MCF 10A (cell line): ENCODE results near the gene EPC1. TPM values are rescaled to one million over a fixed set of nuclear protein-coding genes. Genes with fewer than 3 reads are reported as not detected.

Source experiments
- BruUV-seq: library from RNA; stranded (reverse); fragments of 400-500 nt; replicated peaks from 2 replicates; lab custom pipeline; 2021; lab: Mats Ljungman, UMichigan
- CTCF ChIA-PET: fragments of 300-600 bp; sonication (Branson Sonifier 250); formaldehyde crosslinking; extraction: SDS; loops from one replicate; lab custom pipeline; 2021; ENCODE audit warnings: antibody characterized with exemption, inconsistent platforms; lab: Yijun Ruan, JAX
- POLR2A ChIA-PET: fragments of 300-600, 350-650 bp; sonication (Branson Sonifier 250); formaldehyde crosslinking; extraction: SDS; loops from one replicate; lab custom pipeline; 2020; ENCODE audit warnings: antibody characterized with exemption, inconsistent platforms; lab: Yijun Ruan, JAX
- DNase-seq: peaks from one replicate; pipeline ENCODE4 v3.0.0-alpha.2; 2018; ENCODE audit not compliant: unreplicated experiment
- H3K27ac Mint-ChIP-seq: one replicate; pipeline ENCODE4 v1.8.0; 2022; ENCODE audit warnings: mild to moderate bottlenecking, low read depth, mixed read lengths; ENCODE audit not compliant: unreplicated experiment
- H3K27me3 Mint-ChIP-seq: one replicate; pipeline ENCODE4 v1.8.0; 2022; ENCODE audit warnings: mixed read lengths; ENCODE audit not compliant: insufficient read depth, unreplicated experiment
- H3K36me3 Mint-ChIP-seq: one replicate; pipeline ENCODE4 v1.8.0; 2022; ENCODE audit warnings: mild to moderate bottlenecking, moderate library complexity, mixed read lengths; ENCODE audit not compliant: insufficient read depth, unreplicated experiment
- H3K4me1 Mint-ChIP-seq: one replicate; pipeline ENCODE4 v1.8.0; 2022; ENCODE audit warnings: mixed read lengths; ENCODE audit not compliant: insufficient read depth, unreplicated experiment
- H3K4me3 Mint-ChIP-seq: one replicate; pipeline ENCODE4 v1.8.0; 2022; ENCODE audit warnings: mild to moderate bottlenecking, moderate library complexity, mixed read lengths; ENCODE audit not compliant: unreplicated experiment
- H3K9me3 Mint-ChIP-seq: one replicate; pipeline ENCODE4 v1.8.0; 2022; ENCODE audit warnings: mixed read lengths; ENCODE audit not compliant: unreplicated experiment
- CTCF ChIP-seq: fragments of 200-600 bp; IDR thresholded peaks from one replicate; pipeline ENCODE4 v1.8.0; 2022; ENCODE audit warnings: antibody characterized with exemption, mild to moderate bottlenecking; ENCODE audit not compliant: unreplicated experiment
- intact Hi-C: fragments of 100-400 bp; cut with micrococcal nuclease; formaldehyde crosslinking; loops from 2 replicates; pipeline ENCODE4 v1.14.1; 2022
- total RNA-seq: library from RNA; stranded (reverse); gene quantifications from 2 replicates; pipeline ENCODE4 v1.2.3, GENCODE V29; 2022

Gene EPC1
- total RNA-seq, 1 experiment from 2014 or later = 25.5 TPM

- POLR2A ChIA-PET = no interaction called here
- intact Hi-C loops = no loop called here
- CTCF ChIA-PET = no interaction called here
- no peak for DNase-seq
- TF ChIP-seq CTCF = no peak
- Mint-ChIP-seq H3K9me3 (no peaks in the 10 kb centered on the region), H3K4me3 (no peak overlapping the region), H3K27ac (no peak overlapping the region), H3K36me3 (peaks cover 24% of the 10 kb centered on the region), H3K4me1 (peaks cover 8% of the 10 kb centered on the region), H3K27me3 (no peaks in the 10 kb centered on the region)
- BruUV-seq = no TSS peak
These were observed 53.4 kb downstream of the EPC1 start for GRCh38 chr10:32293581-32293980.

GRCh38 chr10:32279795-32280194 lies 67.2 kb downstream of the EPC1 start:
- Mint-ChIP-seq H3K4me1 (no peaks in the 10 kb centered on the region), H3K9me3 (no peaks in the 10 kb centered on the region), H3K27ac (no peak overlapping the region), H3K4me3 (no peak overlapping the region), H3K36me3 (peaks cover 59% of the 10 kb centered on the region), H3K27me3 (no peaks in the 10 kb centered on the region)
- no peak for DNase-seq
- POLR2A ChIA-PET = no interaction called here
- no peak for TF ChIP-seq CTCF
- CTCF ChIA-PET = interaction anchor here (0.6 to 0.8 kb wide), 3 partner anchors 17 to 69 kb away, joined by 3 to 5 read pairs (median 5); no protein-coding TSS in a partner anchor
- intact Hi-C loops = no loop called here
- no TSS peak for BruUV-seq

- DNase-seq = no peak
- H3K4me1 Mint-ChIP-seq = peaks cover 9% of the 10 kb centered on the region
- CTCF ChIA-PET = no interaction called here
- intact Hi-C loops = no loop called here
- peaks cover 79% of the 10 kb centered on the region for H3K36me3 Mint-ChIP-seq
- no peak overlapping the region for H3K27ac Mint-ChIP-seq
- POLR2A ChIA-PET = no interaction called here
- TF ChIP-seq CTCF = no peak
- no TSS peak for BruUV-seq
- H3K9me3 Mint-ChIP-seq = no peaks in the 10 kb centered on the region
- no peak overlapping the region for H3K4me3 Mint-ChIP-seq
- H3K27me3 Mint-ChIP-seq = no peaks in the 10 kb centered on the region
These were observed 73.6 kb downstream of the EPC1 start for GRCh38 chr10:32273336-32273735.

GRCh38 chr10:32271617-32272016 lies 75.3 kb downstream of the EPC1 start:
- peaks cover 9% of the 10 kb centered on the region for H3K4me1 Mint-ChIP-seq
- POLR2A ChIA-PET = interaction anchor here (0.5 kb wide), 1 partner anchor 932 kb away, joined by 3 read pairs; no protein-coding TSS in a partner anchor

More at GRCh38 chr10:32271617-32272016, 75.3 kb downstream of the EPC1 start:
- DNase-seq = peak; percentile 51
- Mint-ChIP-seq H3K27ac (peak overlapping the region; percentile 24), H3K9me3 (no peaks in the 10 kb centered on the region), H3K27me3 (no peaks in the 10 kb centered on the region), H3K4me3 (no peak overlapping the region), H3K36me3 (peaks cover 86% of the 10 kb centered on the region)
- no peak for TF ChIP-seq CTCF
- BruUV-seq = no TSS peak
- CTCF ChIA-PET = interaction anchor here (0.6 kb wide), 1 partner anchor 209 kb away, joined by 3 read pairs; no protein-coding TSS in a partner anchor
- intact Hi-C loops = no loop called here
